Measurements from ENCODE around the gene CHFR. TPM values are rescaled to one million over a fixed set of nuclear protein-coding genes. Genes with fewer than 3 reads are reported as not detected.

Gene CHFR
- total RNA-seq, 2 donors from 2014 or later: 57.0 to 80.4 TPM

DNA sequence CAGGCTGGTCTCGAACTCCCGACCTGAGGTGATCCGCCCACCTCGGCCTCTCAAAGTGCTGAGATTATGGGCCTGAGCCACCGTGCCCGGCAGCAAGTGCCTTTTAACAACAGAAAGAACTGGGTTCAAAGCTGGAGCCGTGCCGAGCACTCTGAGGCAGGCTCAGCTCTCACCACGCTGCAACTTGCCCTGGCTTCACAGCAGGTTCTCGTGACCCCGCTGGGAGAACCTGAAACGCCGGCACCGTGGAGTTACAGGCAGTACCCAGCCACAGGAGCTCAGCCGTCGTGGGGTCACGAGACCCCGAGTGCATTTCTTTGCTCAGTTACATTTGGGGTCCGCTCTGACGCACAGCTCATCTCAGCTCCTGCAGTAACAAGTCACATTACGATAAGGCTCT, 73.2 kb downstream of the CHFR start:
- Histone ChIP-seq H3K9ac (ENCODE audit: extremely low read depth, low read length, poor library complexity, severe bottlenecking) (no peak overlapping the region), H3K36me3 (ENCODE audit: control insufficient read depth, insufficient read depth, low read length) (peaks cover 74% of the 10 kb centered on the region), H3K9me3 (ENCODE audit: control insufficient read depth, low read length) (peaks cover 5% of the 10 kb centered on the region), H3K4me1 (ENCODE audit: control insufficient read depth, insufficient read depth, low read length) (no peaks in the 10 kb centered on the region), H3K27me3 (ENCODE audit: control insufficient read depth, insufficient read depth, low read length, poor library complexity, severe bottlenecking) (no peaks in the 10 kb centered on the region), H3K4me3 (ENCODE audit: low read length) (no peak overlapping the region), H3K27ac (ENCODE audit: low read depth, low read length) (no peak overlapping the region)
- no peaks in the 10 kb centered on the region for H3K27me3 Mint-ChIP-seq (ENCODE audit: insufficient read depth)
- H3K9me3 Mint-ChIP-seq: peaks cover 18% of the 10 kb centered on the region
- TF ChIP-seq, protein P1, sequence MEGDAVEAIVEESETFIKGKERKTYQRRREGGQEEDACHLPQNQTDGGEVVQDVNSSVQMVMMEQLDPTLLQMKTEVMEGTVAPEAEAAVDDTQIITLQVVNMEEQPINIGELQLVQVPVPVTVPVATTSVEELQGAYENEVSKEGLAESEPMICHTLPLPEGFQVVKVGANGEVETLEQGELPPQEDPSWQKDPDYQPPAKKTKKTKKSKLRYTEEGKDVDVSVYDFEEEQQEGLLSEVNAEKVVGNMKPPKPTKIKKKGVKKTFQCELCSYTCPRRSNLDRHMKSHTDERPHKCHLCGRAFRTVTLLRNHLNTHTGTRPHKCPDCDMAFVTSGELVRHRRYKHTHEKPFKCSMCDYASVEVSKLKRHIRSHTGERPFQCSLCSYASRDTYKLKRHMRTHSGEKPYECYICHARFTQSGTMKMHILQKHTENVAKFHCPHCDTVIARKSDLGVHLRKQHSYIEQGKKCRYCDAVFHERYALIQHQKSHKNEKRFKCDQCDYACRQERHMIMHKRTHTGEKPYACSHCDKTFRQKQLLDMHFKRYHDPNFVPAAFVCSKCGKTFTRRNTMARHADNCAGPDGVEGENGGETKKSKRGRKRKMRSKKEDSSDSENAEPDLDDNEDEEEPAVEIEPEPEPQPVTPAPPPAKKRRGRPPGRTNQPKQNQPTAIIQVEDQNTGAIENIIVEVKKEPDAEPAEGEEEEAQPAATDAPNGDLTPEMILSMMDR (conservative IDR thresholded peaks at IDR 0.05): no peak
- no peak overlapping the region for H3K4me3 Mint-ChIP-seq
- H3K27ac Mint-ChIP-seq: no peak overlapping the region
- 94 to 97% methylated on average over 19 to 21 of the region's 21 CpGs for WGBS, 2 experiments (ENCODE audit: insufficient coverage in 1 of 2, insufficient read length in 1 of 2)
- peaks cover 80% of the 10 kb centered on the region for H3K36me3 Mint-ChIP-seq (ENCODE audit: low read depth)
- H3K4me1 Mint-ChIP-seq: no peaks in the 10 kb centered on the region
- no peak for DNase-seq

DNA sequence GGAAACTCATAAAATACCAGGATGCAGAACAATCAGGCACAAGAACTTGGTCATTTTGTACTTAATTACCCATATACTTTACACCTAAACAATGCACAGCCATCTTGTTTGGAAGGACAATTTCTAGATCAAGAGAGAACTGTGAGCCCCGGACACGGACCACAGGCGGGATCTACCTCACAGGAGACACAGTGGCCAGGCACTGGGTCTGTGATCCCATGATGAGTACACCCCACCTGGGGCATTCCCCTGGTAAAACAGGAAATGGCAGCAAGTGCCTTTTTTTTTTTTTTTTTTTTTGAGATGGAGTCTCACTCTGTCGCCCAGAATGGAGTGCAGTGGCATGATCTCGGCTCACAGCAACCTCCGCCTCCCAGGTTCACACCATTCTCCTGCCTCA, 74.0 kb downstream of the CHFR start:
- 96 to 100% methylated on average over 1 to 6 of the region's 6 CpGs for WGBS, 2 experiments (ENCODE audit: insufficient coverage in 1 of 2, insufficient read length in 1 of 2)
- Mint-ChIP-seq H3K27me3 (ENCODE audit: insufficient read depth) (no peaks in the 10 kb centered on the region), H3K4me1 (no peaks in the 10 kb centered on the region), H3K9me3 (peaks cover 18% of the 10 kb centered on the region), H3K27ac (no peak overlapping the region), H3K4me3 (no peak overlapping the region), H3K36me3 (ENCODE audit: low read depth) (peaks cover 79% of the 10 kb centered on the region)
- Histone ChIP-seq H3K9me3 (ENCODE audit: control insufficient read depth, low read length) (peaks cover 5% of the 10 kb centered on the region), H3K27ac (ENCODE audit: low read depth, low read length) (no peak overlapping the region), H3K4me1 (ENCODE audit: control insufficient read depth, insufficient read depth, low read length) (no peaks in the 10 kb centered on the region), H3K9ac (ENCODE audit: extremely low read depth, low read length, poor library complexity, severe bottlenecking) (no peak overlapping the region), H3K4me3 (ENCODE audit: low read length) (no peak overlapping the region), H3K27me3 (ENCODE audit: control insufficient read depth, insufficient read depth, low read length, poor library complexity, severe bottlenecking) (no peaks in the 10 kb centered on the region), H3K36me3 (ENCODE audit: control insufficient read depth, insufficient read depth, low read length) (peaks cover 70% of the 10 kb centered on the region)
- TF ChIP-seq, protein P1 (conservative IDR thresholded peaks at IDR 0.05): no peak
- no peak for DNase-seq

DNA sequence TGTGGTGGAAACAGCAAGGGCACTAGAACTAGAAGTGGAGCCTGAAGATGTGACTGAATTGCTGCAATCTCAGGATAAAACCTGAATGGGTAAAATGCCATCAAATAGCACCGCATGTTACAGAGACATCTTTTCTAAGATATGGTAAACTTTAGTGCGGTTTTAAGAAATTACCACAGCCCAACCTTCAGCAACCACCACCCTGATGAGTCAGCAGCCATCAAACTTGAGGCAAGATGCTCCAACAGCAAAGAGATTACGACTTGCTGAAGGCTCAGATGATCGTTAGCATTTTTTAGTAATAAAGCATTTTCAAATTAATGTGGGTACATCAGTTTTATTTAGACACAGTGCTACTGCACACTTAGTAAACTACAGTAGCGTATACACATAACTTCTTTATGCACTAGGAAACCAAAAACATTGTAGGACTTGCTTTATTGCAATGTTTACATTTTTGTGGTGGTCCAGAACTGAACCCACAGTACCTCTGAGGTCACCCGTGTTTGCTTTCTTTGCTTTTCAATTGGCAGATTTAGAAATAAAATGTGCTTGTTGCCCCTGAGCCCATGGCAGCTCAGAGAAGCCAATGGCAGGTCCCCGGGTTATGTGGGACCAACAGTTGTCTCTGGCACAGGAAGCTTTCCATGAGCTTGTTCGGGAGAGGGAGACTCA, 74.6 kb downstream of the CHFR start:
- H3K4me1 Mint-ChIP-seq: no peaks in the 10 kb centered on the region
- Histone ChIP-seq H3K9ac (ENCODE audit: extremely low read depth, low read length, poor library complexity, severe bottlenecking) (no peak overlapping the region), H3K9me3 (ENCODE audit: control insufficient read depth, low read length) (peaks cover 5% of the 10 kb centered on the region), H3K27ac (ENCODE audit: low read depth, low read length) (no peak overlapping the region), H3K4me3 (ENCODE audit: low read length) (no peak overlapping the region), H3K27me3 (ENCODE audit: control insufficient read depth, insufficient read depth, low read length, poor library complexity, severe bottlenecking) (no peaks in the 10 kb centered on the region), H3K36me3 (ENCODE audit: control insufficient read depth, insufficient read depth, low read length) (peaks cover 71% of the 10 kb centered on the region), H3K4me1 (ENCODE audit: control insufficient read depth, insufficient read depth, low read length) (no peaks in the 10 kb centered on the region)
- TF ChIP-seq, protein P1 (conservative IDR thresholded peaks at IDR 0.05): no peak
- DNase-seq: no peak
- peaks cover 79% of the 10 kb centered on the region for H3K36me3 Mint-ChIP-seq (ENCODE audit: low read depth)
- no peaks in the 10 kb centered on the region for H3K27me3 Mint-ChIP-seq (ENCODE audit: insufficient read depth)
- peaks cover 18% of the 10 kb centered on the region for H3K9me3 Mint-ChIP-seq
- no peak overlapping the region for H3K27ac Mint-ChIP-seq
- H3K4me3 Mint-ChIP-seq: no peak overlapping the region
- WGBS, 2 experiments (ENCODE audit: insufficient coverage in 1 of 2, insufficient read length in 1 of 2): 96 to 98% methylated on average over 6 to 8 of the region's 8 CpGs
